PC-3 (cell line): ENCODE results near the gene C17orf78.

Experiments
- CTCF ChIP-seq: fragments of 300-600 bp; sonication (generic); conservative IDR thresholded peaks from 2 replicates; pipeline ENCODE4 v1.5.1; 2017; ENCODE audit warnings: antibody characterized with exemption, low read depth, mild to moderate bottlenecking, low read length
- EZH2 ChIP-seq: fragments of 300-600 bp; sonication (generic); IDR thresholded peaks from one replicate; pipeline ENCODE4 v1.6.1; 2017; ENCODE audit warnings: antibody characterized with exemption, mild to moderate bottlenecking, low read length; ENCODE audit not compliant: unreplicated experiment
- EZH2phosphoT487 ChIP-seq: fragments of 300-600 bp; sonication (generic); IDR thresholded peaks from 2 replicates; pipeline ENCODE4 v1.6.1; 2018; ENCODE audit warnings: mild to moderate bottlenecking, antibody characterized with exemption, low read length, borderline replicate concordance

GRCh38 chr17:37389160-37389559 is 13.4 kb downstream of the C17orf78 start:
- TF ChIP-seq CTCF (no peak), EZH2 (no peak), EZH2phosphoT487 (no peak)
